Measurements from ENCODE around the gene CDK18.
"Not testable (repeated sequence)": the region's sequence is repeated elsewhere in the genome, so short reads cannot be mapped to it uniquely, and the experiment has no call there.

Gene CDK18

DNA sequence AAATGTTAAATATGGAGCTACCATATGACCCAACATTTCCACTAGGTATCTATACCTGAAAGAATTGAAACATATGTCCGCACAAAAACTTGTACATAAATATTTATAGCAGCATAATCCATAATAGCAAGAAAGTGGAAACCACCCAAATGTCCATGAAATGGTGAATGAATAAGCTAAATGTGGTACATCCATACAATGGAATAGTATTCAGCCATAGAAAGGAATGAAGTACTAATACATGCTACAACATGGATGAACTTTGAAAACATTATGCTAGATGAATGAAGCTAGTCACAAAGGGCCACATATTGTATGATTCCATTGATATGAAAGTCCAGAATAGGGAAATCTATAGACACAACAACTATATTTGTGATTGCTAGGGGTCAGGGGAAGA lies 28.6 kb upstream of the CDK18 start:
- no peak for DNase-seq (ENCODE audit: low read depth)
- no peak overlapping the region for H3K4me3 ChIP-seq (replicated peaks; ENCODE audit: low read depth, low read length)
- TF ChIP-seq, protein P1, sequence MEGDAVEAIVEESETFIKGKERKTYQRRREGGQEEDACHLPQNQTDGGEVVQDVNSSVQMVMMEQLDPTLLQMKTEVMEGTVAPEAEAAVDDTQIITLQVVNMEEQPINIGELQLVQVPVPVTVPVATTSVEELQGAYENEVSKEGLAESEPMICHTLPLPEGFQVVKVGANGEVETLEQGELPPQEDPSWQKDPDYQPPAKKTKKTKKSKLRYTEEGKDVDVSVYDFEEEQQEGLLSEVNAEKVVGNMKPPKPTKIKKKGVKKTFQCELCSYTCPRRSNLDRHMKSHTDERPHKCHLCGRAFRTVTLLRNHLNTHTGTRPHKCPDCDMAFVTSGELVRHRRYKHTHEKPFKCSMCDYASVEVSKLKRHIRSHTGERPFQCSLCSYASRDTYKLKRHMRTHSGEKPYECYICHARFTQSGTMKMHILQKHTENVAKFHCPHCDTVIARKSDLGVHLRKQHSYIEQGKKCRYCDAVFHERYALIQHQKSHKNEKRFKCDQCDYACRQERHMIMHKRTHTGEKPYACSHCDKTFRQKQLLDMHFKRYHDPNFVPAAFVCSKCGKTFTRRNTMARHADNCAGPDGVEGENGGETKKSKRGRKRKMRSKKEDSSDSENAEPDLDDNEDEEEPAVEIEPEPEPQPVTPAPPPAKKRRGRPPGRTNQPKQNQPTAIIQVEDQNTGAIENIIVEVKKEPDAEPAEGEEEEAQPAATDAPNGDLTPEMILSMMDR (IDR thresholded peaks at IDR 0.05; ENCODE audit: low read length, missing control alignments), result no peak

DNA sequence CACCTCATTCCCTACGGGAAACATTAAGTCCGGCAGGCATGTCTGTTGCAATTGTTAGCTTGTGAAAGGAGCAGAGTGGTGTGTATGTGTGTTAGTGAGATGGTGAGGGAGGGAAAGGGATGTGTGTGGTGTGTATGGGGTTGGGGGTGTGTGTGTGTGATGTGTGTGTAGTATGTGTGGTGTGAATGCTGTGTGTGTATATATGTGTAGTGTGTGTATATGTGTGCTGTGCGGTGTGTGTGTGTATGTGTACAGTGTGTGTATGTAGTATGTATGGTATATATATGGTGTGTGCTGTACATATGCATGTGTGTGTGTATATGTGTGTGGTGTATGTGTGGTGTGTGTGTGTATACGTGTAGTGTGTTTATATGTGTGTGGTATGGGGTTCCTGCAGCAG lies 27.8 kb upstream of the CDK18 start:
- no peak overlapping the region for H3K4me3 ChIP-seq (replicated peaks; ENCODE audit: low read depth, low read length)
- TF ChIP-seq, protein P1 (IDR thresholded peaks at IDR 0.05; ENCODE audit: low read length, missing control alignments), result no peak

DNA sequence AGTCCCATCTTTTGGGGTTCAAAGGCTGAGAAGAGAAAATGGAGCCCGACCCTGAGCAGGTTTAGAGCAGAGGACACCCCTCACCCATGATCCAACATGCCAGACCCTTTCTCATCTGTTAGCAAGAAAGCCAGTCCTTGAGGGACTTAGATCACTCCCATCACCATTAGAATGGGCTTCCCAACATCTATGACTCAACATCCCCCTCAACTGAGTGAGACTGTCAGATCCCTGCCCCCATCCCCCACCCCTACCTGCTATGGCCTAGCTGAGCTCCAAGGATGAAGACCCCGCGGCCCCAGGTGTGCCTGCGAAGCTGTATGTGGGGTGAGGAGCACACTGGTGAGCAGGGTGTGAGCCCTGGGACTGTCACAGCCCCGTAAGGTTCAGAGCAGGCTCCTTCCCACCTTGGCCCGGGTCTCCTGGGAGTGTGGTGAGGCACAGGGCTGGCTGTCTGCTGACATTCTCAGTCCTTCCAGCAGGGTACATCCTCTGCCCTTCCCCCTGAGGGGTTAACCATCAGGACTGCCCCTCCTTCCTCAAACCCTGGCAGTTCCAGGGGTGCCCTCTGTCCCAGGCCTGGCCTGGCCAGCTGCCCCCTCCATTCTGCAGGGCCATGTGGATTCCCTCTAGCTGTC lies 27.2 kb upstream of the CDK18 start:
- TF ChIP-seq, protein P1 (IDR thresholded peaks at IDR 0.05; ENCODE audit: low read length, missing control alignments), result no peak
- H3K4me3 ChIP-seq (replicated peaks; ENCODE audit: low read depth, low read length), result no peak overlapping the region
- no peak for DNase-seq (ENCODE audit: low read depth)

More for the DNA sequence above, 27.8 kb upstream of the CDK18 start:
- DNase-seq (ENCODE audit: low read depth), result no peak

DNA sequence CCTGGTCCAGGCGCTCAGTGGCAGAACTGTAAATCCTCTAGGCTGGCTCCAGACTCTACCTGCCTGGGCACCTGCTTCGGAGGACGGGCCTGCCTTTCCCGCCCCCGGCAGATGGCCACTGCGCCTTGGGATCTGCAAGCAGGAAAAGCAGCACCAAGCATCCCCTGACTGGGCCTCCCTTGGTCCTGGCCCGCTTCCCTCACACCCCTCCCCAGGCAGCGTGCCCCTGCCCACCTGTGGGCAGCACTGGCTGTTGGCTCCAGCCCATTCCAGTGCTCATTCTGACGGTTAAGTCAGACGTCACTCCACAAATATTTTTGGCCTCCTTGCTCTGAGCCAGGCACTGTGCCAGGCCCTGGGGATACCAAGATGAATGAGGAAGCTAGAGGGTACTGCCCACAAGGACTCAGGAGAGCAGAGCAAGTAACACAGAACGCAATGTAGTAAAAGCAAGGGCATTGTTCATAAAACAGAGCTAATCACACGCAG lies 26.7 kb upstream of the CDK18 start:
- TF ChIP-seq, protein P1 (IDR thresholded peaks at IDR 0.05; ENCODE audit: low read length, missing control alignments), result no peak
- no peak overlapping the region for H3K4me3 ChIP-seq (replicated peaks; ENCODE audit: low read depth, low read length)

DNA sequence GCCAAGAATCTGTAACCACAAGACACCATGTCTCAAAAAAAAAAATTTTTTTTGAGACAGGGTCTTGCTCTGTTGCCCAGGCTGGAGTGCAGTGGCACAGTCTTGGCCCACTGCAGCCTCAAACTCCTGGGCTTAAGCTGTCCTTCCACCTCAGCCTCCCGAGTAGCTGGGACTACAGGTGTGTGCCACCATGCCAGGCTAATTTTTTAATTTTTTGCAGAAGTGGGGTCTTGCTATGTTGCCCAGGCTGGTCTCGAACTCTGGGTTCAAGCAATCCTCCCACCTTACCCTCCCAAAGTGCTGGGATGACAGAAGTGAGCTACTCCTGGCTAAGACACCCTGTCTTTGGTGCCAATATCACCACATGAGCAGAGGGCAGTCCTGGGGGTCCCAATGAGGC lies 25.5 kb upstream of the CDK18 start:
- H3K4me3 ChIP-seq (replicated peaks; ENCODE audit: low read depth, low read length); DNase-seq (ENCODE audit: low read depth): not testable (repeated sequence)

More for the DNA sequence above, 26.7 kb upstream of the CDK18 start:
- peak; percentile 67 for DNase-seq (ENCODE audit: low read depth)

DNA sequence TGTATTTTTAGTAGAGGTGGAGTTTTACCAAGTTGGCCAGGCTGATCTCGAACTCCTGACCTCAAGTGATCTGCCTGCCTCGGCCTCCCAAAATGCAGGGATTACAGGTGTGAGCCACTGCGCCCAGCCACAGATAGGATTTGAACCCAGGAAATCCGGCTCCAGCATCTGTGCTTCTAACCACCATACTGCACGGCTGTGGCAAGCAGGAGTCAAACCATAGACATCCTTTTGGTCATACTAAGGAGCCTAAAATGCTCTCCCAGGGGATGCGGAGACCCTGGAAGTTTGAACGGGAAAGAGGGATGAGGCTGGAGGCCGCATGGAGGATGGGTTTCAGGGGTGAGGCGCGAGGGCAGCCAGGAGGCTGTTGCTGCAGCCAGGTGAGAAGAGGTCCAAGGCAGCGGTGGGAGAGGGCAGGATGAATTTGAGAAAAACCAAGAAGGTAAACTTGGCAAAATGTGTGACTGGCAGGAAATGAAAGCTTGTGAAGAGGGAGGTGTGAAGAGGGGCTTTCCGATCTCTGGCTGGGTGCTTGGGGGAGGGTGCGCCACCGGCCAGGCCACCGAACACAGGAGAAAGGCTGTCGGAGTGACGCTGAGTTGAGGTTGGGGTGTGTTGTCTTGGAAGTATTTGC lies 24.0 kb upstream of the CDK18 start:
- TF ChIP-seq, protein P1 (IDR thresholded peaks at IDR 0.05; ENCODE audit: low read length, missing control alignments), result no peak
- H3K4me3 ChIP-seq (replicated peaks; ENCODE audit: low read depth, low read length), result no peak overlapping the region
- no peak for DNase-seq (ENCODE audit: low read depth)

DNA sequence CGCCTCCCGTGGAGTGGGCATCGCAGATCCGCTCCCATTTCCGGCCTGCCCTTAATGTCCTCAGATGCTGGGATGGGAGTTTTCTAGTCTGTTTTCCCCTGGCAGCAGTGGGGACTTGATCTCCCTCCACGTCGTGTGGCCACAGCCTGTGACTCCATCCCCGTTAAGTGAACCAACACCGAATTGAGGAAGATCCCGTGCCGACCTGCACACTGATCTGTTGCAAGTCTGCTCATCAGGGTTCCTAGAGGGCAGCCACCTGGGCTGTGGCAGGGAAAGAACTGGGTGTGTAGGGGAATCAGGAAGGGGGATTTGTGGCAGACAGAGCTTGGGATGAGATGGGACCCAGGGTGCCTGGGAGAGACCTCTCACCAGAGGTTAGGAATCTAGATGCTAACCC lies 23.3 kb upstream of the CDK18 start:
- H3K4me3 ChIP-seq (replicated peaks; ENCODE audit: low read depth, low read length), result no peak overlapping the region
- TF ChIP-seq, protein P1 (IDR thresholded peaks at IDR 0.05; ENCODE audit: low read length, missing control alignments), result no peak
- DNase-seq (ENCODE audit: low read depth), result no peak
